Islet of Langerhans (tissue), 1 donor: ENCODE data around the gene THAP10.
"Not testable (repeated sequence)": the region's sequence is repeated elsewhere in the genome, so short reads cannot be mapped to it uniquely, and the experiment has no call there.

Experiments
- FAIRE-seq: peaks from one replicate; lab custom pipeline; 2011; peaks lifted over from hg19 to GRCh38; lab: Jason Lieb, UNC

THAP10 gene

DNA sequence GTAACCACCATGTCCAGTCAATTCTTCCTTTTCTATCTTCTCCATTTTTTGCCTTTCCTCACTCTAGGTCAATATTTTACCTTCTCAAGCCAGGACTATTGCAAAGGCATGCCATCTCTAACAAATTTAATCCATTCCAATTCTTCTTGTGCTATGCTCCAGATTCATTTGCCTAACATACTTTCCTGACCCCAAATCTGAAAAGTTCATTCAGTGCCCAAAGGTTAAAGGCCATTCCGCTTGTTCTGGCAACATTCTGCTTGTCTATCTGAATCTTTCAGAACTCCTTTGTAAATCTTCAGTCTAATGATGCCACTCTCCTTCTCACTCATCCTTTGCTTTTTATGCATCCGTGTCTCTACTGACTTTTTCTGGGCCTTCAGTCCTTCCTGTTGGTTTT, 15.6 kb downstream of the THAP10 start:
- no peak for FAIRE-seq

DNA sequence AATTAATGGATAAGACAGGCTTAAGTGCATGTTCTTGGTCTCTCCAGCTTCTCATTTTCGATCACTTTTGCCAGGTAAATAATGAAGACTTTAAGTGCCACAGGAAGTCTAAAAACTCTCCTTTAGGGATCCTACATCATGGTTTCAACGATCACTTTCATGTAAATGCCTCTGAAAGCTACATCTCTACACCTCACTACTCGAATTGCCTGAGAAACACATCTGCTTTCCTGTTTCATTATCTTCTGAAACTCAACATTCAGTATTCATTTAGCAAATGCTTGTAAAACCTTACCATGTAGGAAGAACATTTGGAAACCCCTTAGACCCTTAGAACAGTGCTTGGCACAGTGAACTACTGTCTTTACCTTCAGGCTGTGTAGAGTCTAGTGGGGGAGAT, 16.2 kb downstream of the THAP10 start:
- FAIRE-seq, result no peak

DNA sequence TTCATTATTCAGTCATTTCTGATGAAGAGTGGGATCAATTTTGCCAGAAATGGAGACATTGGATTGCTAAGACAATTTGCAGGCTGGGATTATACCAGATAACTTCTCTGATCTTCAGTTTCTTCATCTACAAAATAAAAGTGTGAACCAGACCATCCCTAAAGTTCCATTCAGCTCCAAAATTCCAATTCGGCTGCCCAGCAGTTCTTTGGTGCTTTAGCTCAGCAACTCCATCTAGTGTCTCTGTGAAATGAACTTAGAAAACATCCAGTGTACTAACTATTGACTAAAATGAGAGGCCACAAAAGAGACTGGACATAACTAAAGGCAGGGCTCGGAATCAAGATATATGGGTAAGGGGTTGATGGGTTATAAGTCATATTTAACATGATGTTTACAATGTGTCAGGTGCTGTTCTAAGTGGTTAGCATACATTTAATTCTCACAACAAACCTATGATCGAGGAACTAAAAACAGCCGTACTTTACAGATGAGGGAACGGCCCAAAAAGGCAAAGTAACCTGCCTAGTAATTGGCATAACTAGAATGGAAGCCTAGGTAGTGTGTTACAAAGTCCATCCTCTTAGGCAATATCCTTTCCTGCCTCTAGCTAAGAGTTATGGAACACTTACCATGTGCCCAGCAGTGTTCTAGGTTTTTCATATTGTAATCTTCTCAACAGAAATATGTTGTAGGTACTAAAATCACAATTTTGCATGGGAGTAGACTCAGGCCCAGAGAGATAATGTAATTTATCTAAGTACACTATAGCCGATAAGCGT, 17.0 kb downstream of the THAP10 start:
- FAIRE-seq, result no peak

DNA sequence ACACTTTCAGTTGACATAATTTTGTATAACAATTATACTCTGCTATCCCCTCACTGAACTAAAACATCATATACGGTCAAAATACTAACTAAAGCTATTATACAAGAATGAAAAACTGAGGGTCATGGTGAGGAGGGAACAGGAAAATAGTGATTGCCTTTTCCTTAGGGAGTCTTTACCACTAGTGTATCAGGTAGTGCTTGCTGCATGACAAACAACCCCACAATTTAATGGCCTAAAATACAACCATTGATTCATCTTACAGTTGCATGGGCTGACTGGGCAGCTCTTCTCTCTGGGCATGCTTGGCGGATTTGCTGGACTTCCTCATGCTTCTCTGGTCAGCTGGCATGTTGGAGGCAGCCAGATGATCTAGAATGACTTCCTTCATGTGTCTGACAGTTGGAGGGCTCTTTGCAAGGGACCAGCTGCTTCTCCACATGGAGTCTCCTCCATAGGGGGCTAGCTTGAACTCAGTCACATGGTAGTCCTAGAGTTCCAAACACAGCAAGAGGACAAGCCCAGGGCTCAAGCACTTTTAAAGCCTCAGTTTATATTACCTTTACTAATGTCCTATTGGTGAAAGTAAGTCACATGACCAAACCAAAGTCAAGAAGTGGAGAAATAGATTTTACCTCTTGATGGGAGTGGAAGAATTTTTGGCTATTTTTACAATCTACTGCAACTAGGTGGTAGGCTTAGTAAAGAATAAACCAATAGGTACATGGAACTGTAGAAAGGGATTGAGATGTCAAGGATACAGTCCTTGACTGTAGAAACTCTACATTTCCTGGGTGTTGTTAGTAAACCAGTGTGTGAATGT, 18.8 kb downstream of the THAP10 start:
- no peak for FAIRE-seq

DNA sequence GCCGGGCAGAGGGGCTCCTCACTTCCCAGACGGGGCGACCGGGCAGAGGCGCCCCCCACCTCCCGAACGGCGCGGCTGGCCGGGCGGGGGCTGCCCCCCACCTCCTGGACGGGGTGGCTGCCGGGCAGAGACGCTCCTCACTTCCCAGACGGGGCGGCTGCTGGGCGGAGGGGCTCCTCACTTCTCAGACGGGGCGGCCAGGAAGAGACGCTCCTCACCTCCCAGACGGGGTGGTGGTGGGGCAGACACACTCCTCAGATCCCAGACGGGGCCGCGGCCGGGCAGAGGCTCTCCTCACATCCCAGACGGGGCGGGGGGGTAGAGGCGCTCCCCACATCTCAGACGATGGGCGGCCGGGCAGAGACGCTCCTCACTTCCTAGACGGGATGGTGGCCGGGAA, 20.7 kb downstream of the THAP10 start:
- FAIRE-seq, result not testable (repeated sequence)

DNA sequence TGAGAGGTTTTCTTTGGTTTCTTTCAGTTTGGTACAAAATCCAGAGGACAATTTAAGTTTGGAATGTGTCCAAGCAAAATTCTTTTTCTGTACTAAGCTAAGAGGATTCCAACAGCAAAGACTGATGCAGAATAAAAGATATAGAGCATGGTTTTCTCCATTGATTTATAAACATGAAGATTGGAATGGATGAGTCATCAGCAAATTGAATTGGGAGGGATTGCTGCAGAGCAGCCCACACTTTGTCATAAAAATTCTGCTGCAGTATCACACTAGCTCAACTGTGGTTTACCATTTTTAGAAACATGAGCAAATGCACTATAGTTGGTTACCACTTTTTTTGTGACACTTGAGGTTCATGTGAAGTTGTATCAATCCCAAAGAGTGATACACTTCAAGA, 22.2 kb downstream of the THAP10 start:
- FAIRE-seq, result no peak

DNA sequence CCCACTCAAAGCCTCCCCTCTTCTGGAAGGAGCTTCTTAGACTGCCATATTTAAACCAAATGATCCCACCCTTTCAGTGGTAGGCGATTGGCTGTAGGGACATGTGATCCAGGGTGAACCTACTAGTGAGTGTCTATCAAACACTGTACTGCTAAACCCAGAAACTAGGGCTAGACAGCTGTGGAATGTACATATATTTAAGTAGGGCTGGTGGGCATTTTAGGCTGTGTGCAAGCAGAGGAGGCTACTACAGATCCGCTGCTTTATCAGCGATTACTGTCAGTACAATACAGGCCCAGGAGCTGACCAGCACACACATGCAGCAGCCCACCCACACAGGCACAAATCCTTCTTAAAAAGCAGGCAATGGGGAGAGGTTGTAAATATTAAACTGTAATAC, 22.9 kb downstream of the THAP10 start:
- no peak for FAIRE-seq

DNA sequence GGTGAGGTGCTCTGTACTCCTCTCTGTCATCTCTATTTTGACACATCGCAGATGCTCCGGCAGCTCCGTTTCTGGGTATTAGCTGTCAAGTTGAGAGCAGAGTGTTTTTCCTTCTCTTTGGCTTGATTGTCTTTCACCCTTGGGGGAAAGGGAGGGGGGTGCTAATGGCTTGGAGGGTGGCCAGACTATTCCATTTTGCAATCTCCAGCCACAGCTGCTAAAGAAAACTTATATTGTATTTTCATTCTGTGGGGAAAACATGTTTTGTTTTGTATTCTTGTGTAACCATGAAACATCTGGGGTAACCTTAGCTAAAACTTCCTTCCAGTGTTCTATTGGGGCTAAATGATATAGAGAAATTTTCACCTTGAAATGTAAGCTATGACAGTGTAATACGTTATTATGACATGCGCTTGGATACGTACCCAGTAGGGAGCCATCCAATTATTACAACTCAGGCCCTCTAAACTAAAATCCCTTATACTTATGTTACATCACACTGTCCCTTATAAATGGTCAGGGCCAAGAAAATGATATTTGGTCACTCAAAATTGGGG, 24.2 kb downstream of the THAP10 start:
- no peak for FAIRE-seq

DNA sequence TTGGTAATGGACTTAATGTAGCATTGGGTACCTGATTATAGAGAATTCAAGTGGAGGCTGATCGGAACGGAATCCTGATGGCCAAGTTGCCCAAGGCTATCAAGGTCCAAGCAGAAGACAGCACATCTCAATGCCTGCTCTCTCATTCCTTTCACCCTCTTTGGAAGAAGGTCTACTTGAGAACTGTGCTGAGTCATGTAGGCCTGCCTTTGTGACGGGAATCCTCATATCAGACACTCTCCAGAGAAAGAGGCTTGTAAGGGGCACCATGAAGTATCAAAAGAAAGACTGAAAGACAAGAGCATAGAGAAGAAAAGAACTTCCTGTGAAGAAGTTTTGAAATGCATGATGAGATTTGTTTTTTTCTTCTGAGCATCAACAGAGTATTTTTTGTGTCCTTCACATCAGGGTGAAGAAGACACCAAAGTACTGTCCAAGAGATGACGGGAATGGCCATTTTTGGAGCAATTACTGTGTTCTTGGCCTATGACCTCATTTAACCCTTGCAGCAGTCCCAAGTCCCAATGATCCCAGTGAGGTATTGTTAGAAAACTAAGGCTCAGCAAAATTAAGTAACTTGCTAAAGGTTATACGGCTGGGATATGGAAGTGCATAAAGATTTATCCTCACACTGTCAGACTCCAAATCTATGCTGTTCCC, 25.1 kb downstream of the THAP10 start:
- FAIRE-seq, result no peak

DNA sequence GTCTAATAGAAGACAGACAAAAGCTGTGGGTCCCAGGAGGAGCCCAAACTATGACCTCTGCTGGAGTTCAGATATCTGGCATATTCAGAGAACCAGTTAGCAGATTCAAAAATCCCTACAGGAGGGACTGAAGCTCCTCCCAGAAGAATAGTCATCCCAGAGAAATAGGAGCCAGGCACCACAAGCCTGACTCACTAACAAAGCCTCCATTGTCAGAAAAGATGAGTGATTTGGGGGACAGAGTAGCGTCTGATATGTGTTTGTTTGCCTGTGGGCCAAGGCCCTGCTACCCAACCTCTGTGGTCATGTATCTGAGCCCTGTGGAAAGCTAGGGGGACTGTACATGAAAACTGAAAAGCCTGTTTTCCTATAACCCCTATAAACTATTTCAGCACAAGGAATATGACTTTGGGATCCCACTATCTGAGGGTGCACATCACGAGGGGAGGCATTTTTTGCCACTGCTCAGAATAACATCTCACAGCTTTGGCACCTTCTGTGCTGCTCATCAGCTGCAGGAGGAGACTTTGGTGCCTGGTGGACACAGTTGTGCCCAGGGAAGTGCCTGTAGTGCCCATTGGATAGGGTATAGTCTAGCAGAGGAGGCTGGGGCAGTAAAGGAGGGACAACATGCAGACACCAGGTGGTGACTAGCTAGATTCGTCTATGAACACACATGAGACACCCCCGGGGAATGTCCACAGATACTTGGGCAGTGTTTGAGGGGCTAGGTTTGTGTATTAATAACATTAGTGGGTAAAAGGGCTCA, 28.6 kb downstream of the THAP10 start:
- FAIRE-seq, result no peak

DNA sequence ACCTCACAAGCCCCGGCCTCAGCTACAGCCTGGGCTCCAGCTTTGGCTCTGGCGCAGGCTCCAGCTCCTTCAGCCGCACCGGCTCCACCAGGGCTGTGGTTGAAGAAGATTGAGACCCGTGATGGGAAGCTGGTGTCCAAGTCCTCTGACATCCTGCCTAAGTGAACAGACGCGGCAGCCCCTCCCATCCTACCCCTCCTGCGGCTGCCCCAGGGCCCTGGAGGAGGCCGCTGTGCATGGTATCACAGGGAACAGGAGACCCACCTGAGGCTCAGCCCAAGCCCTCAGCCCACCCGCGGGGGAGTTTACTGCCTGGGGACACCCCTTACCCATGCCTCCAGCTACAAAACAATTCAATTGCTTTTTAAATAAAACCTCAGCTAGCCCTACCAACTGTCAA, 32.2 kb downstream of the THAP10 start:
- FAIRE-seq, result no peak

DNA sequence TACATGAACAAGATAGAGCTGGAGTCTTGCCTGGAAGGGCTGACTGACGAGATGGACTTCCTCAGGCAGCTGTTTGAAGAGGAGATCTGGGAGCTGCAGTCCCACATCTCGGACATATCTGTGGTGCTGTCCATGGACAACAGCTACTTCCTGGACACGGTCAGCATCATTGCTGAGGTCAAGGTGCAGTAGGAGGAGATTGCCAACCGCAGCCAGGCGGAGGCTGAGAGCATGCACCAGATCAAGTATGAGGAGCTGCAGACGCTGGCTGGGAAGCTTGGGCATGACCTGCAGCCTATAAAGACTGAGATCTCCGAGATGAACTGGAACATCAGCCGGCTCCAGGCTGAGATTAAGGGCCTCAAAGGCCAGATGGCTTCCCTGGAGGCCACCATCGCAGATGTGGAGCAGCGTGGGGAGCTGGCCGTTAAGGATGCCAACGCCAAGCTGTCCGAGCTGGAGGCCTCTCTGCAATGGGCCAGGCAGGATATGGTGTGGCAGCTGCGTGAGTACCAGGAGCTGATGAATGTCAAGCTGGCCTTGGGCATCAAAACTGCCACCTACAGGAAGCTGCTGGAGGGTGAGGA, 32.8 kb downstream of the THAP10 start:
- FAIRE-seq, result no peak

DNA sequence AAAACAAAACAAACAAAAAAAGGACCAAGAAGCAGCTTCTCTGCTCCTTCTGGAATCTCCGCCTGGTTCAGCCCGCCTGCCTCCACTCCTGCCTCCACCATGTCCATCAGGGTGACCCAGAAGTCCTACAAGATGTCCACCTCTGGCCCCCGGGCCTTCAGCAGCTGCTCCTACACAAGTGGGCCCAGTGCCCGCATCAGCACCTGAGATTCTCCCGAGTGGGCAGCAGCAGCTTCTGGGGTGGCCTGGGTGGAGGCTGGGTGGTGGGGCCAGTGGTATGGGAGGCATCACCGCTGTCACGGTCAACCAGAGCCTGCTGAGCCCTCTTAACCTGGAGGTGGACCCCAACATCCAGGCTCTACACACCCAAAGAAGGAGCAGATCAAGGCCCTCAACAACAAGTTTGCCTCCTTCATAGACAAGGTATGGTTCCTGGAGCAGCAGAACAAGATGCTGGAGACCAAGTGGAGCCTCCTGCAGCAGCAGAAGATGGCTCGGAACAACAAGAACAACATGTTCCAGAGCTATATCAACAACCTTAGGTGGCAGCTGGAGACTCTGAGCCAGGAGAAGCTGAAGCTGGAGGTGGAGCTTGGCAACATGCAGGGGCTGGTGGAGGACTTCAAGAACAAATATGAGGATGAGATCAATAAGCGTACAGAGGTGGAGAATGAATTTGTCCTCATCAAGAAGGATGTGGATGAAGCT, 33.5 kb downstream of the THAP10 start:
- FAIRE-seq, result not testable (repeated sequence)

DNA sequence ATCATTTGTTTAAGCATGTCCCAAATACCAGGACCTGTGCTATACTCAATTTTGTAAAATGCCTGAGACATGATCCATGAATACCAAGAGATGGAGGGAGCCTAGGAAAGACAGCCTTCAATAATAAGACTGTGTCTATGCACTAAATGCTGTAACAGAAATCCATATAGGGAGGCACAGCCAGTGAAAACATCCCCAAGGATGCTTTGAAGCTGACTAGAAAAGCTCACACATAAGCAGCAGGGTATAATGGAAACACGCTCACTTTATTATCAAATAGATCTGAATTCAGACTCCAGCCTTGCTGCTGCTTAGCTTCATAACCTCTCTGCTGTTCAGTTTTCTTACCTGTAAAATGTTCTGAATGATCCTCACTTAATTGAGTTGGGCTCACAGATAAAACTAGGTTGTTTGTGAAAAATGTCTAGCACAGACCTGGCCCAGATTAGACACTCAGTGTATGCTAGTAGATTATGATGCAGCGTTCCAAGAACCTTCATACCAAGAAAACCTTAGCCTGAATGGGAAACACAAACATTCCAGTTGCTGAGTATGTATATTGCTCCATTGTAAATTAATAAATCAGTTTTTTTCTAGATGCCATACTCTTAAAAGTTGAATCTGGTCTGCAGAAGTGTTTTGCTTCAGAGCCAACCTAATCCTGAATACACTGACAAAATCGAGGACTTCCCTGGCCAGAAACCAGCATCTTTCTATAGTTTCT, 34.5 kb downstream of the THAP10 start:
- FAIRE-seq, result no peak

DNA sequence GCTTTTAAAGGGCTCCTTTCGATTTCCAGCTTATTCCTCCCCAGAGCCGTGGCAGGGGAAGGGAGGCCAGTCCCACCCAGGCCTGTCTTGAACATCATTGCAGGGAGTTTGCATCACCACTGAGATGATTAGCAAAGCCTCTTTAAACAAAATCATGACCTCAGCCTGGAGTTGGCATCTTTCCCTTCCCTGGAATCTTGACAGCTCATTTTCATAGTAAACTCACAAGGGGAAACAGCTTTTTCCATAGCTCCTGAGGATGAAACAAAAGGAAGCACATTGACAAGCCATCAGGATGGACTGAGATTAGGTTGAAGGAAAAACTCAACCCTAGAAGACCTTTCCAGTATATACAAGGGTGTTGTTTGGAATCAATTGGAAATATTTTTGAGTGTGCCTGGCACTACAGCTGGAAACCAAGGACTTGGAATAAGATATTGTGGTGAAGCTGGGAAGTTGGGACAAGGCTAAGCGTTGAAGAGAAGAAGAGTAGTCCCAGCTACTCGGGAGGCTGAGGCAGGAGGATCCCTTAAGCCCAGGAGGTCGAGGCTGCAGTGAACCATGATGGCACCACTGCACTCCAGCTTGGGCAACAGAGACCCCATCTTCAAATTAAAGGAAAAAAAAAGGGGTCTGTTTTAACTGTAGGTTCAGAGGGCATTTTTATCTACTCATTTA, 35.2 kb downstream of the THAP10 start:
- FAIRE-seq, result no peak

DNA sequence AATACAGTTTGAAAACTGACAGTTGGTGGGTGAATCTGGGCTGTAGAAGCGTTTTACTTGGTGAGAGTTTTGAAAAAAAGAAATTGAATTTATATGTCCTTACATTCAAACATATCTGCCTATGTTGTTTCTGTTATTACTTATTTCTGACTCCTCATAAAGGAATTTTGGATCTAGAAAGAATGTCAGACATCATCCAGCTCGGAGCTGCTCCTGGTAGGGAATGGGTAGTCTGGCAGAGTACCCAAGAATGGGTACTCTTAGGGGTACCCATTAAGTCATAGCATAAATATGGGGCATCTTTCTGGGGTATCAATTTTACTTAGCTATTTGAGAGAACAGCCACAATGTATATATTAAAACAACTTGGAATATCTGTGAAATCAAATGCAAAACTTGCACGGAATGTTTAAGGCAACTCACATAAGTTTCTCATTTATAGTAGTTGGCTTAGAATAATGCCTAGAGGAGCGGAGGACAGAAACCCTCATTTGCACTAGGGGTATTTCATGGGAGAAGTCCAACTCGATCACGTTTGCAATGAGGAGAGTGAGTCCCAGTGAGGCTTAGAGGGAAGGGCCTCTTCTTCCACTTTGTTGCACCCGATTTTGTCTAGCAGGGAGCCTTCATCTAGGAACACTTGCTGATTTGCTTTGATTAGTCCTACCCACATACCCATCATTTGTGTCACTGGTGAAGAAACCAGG, 35.9 kb downstream of the THAP10 start:
- no peak for FAIRE-seq

DNA sequence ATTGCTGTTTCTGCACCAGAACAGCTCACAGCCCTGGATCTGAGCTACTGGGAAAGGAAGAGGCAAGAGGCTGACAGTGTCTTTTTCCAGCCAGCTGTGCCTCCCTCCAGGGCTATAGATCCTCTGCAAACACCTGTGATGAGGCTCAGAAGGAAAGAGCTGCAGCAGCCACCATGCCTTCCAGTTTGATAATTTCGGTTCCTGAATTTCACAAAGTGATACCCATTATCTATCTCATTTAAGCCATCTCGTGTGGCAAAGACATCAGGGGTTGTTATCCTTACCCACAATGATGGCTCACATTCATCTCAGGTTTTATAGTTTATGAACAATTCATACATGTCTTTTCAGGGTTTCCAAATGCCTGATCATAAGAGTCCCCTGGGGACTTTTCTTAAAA, 36.5 kb downstream of the THAP10 start:
- FAIRE-seq, result no peak

DNA sequence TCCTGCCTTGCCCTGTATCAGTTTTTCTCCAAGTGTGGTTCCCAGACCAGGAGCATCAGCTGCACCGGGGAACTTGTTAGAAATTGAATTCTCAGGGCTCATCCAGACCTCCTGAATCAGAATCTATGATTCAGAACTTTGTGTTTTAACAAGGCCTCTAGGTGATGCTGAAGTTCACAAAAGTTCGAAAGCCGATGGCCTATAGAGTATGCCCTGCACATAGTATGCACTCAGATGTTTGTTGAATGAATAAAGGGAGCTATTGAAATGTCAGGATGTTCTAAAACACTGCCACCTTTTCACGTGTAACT, 37.6 kb downstream of the THAP10 start:
- no peak for FAIRE-seq

DNA sequence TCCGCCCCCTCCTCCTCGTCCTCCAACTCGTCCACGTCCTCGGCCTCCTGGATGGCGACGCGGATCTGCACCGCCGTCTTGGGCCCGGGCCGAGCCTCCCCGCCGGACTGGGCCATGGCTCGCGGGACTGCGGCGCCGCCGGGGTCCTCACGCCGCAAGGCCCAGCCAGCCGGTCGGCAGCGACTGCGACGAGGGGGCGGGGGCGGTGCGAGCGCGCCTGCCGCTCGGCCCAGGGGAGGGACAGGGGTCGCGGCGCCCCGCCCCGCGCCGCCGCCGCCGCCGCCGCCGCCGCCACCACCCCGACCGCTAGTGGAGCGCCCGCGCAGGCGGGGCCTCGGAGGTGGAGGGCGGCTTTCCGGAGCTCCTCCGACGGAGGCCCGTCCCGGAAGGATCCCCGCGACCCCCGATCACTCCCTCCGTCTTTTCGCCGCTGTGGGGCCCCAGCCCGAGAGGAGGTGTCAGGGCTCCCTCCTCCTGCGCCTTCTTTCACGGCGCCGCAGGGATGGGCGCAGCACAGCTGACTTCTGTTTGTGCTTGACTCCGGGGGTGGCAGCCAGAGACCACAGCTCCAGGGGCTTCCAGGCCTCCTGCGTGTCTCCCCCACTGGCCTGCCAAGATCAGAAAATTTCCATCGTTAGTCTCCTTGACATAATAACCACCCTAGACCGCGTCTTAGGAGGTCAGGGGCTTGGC, 38.1 kb downstream of the THAP10 start, which contains the start of gene LARP6:
Gene LARP6, minus strand, starts transcription at position 185 of the 693 bp plus-strand sequence. Its CDS starts 69 bp downstream, at position 116.
- no peak for FAIRE-seq
